IMR-90 (cell line): ENCODE data around the gene SYT17. TPM values are rescaled to one million over a fixed set of nuclear protein-coding genes. Genes with fewer than 3 reads are reported as not detected.

Experiments
- ATAC-seq: fragments of 200-7000 bp; cut with Tn5 transposase; 2 replicates; pipeline ENCODE4 v1.9.1; 2020; ENCODE audit warnings: low read depth, mild to moderate bottlenecking, moderate library complexity
- BruUV-seq: library from RNA; stranded (reverse); fragments of 400-500 nt; replicated peaks from 2 replicates; lab custom pipeline; 2021; lab: Mats Ljungman, UMichigan
- CTCF ChIA-PET: fragments of 300-600 bp; formaldehyde crosslinking; extraction: SDS; loops from one replicate; lab custom pipeline; 2021; ENCODE audit warnings: antibody characterized with exemption; lab: Yijun Ruan, JAX
- POLR2A ChIA-PET: fragments of 300-600 bp; sonication (Branson Sonifier 250); formaldehyde crosslinking; loops from one replicate; lab custom pipeline; 2022; ENCODE audit warnings: antibody characterized with exemption; ENCODE audit not compliant: unreplicated experiment; lab: Charles Lee
- DNase-seq: peaks from one replicate; pipeline ENCODE4 v3.0.0; 2013
- H2AFZ ChIP-seq: replicated peaks from 2 replicates; pipeline ENCODE3; 2013; ENCODE audit warnings: low read length, mild to moderate bottlenecking; ENCODE audit not compliant: poor library complexity
- H2AK5ac ChIP-seq: 2 replicates; pipeline ENCODE4 v1.6.1; 2013; ENCODE audit warnings: low read depth, low read length, inconsistent platforms
- H2AK9ac ChIP-seq: replicated peaks from 2 replicates; pipeline ENCODE3; 2013; ENCODE audit warnings: mild to moderate bottlenecking, low read depth, low read length, moderate library complexity; ENCODE audit not compliant: poor library complexity
- H2BK120ac ChIP-seq: 2 replicates; pipeline ENCODE4 v1.6.1; 2013; ENCODE audit warnings: low read depth, low read length, inconsistent platforms
- H2BK15ac ChIP-seq: 3 replicates; pipeline ENCODE4 v1.6.1; 2013; ENCODE audit warnings: low read depth, low read length, inconsistent platforms
- H2BK20ac ChIP-seq: 2 replicates; pipeline ENCODE4 v1.6.1; 2013; ENCODE audit warnings: low read depth, mild to moderate bottlenecking, inconsistent platforms, low read length, moderate library complexity
- H2BK5ac ChIP-seq: 2 replicates; pipeline ENCODE4 v1.6.1; 2013; ENCODE audit warnings: mild to moderate bottlenecking, low read depth, low read length, inconsistent platforms; ENCODE audit not compliant: poor library complexity, severe bottlenecking
- H3K14ac ChIP-seq: replicated peaks from 2 replicates; pipeline ENCODE4 v1.6.1; 2013; ENCODE audit warnings: low read depth, low read length, inconsistent platforms
- H3K18ac ChIP-seq: 2 replicates; pipeline ENCODE4 v1.6.1; 2013; ENCODE audit warnings: low read depth, low read length, control low read depth
- H3K23ac ChIP-seq: 2 replicates; pipeline ENCODE4 v1.6.1; 2013; ENCODE audit warnings: low read depth, low read length, inconsistent platforms
- H3K27ac ChIP-seq: 2 replicates; pipeline ENCODE4 v1.5.1; 2013; ENCODE audit warnings: mild to moderate bottlenecking, control low read depth, low read length; ENCODE audit not compliant: insufficient read depth
- H3K27me3 ChIP-seq: 2 replicates; pipeline ENCODE4 v1.6.1; 2013; ENCODE audit warnings: low read length; ENCODE audit not compliant: control insufficient read depth, insufficient read depth
- H3K36me3 ChIP-seq: 2 replicates; pipeline ENCODE4 v1.6.1; 2013; ENCODE audit warnings: low read length, mixed read lengths; ENCODE audit not compliant: control insufficient read depth, insufficient read depth
- H3K4ac ChIP-seq: 2 replicates; pipeline ENCODE4 v1.6.1; 2013; ENCODE audit warnings: low read depth, low read length, inconsistent platforms
- H3K4me1 ChIP-seq: 2 replicates; pipeline ENCODE4 v1.6.1; 2013; ENCODE audit warnings: low read length, mixed read lengths; ENCODE audit not compliant: control insufficient read depth, insufficient read depth
- H3K4me2 ChIP-seq: 2 replicates; pipeline ENCODE4 v1.6.1; 2013; ENCODE audit warnings: low read depth, mild to moderate bottlenecking, control low read depth, low read length, moderate library complexity
- H3K4me3 ChIP-seq: 2 replicates; pipeline ENCODE4 v1.5.1; 2013; ENCODE audit warnings: low read depth, mild to moderate bottlenecking, control low read depth, low read length, moderate library complexity; ENCODE audit not compliant: insufficient read depth
- H3K56ac ChIP-seq: 2 replicates; pipeline ENCODE4 v1.6.1; 2013; ENCODE audit warnings: low read length, inconsistent platforms; ENCODE audit not compliant: insufficient read depth; ENCODE audit errors: extremely low read depth
- H3K79me1 ChIP-seq, 2 experiments: 2 replicates each; pipeline ENCODE4 v1.6.1; 2013; ENCODE audit warnings: low read length in 2 of 2, inconsistent platforms in 1 of 2, low read depth in 1 of 2
- H3K9ac ChIP-seq: 2 replicates; pipeline ENCODE4 v1.6.1; 2013; ENCODE audit warnings: low read depth, low read length, control low read depth
- H3K9me1 ChIP-seq: 2 replicates; pipeline ENCODE4 v1.6.1; 2013; ENCODE audit warnings: low read length, inconsistent platforms; ENCODE audit not compliant: insufficient read depth
- H3K9me3 ChIP-seq: 2 replicates; pipeline ENCODE4 v1.6.1; 2013; ENCODE audit warnings: low read length; ENCODE audit not compliant: control insufficient read depth, insufficient read depth
- H4K20me1 ChIP-seq: 2 replicates; pipeline ENCODE4 v1.6.1; 2013; ENCODE audit warnings: low read length, inconsistent platforms; ENCODE audit not compliant: insufficient read depth
- H4K5ac ChIP-seq: 2 replicates; pipeline ENCODE4 v1.6.1; 2013; ENCODE audit warnings: mild to moderate bottlenecking, low read depth, low read length, control low read depth
- H4K8ac ChIP-seq, 2 experiments: 2 replicates each; pipeline ENCODE4 v1.6.1; 2013; ENCODE audit warnings: low read depth in 2 of 2, low read length in 2 of 2, control low read depth in 1 of 2, inconsistent platforms in 1 of 2
- H4K91ac ChIP-seq: 2 replicates; pipeline ENCODE4 v1.6.1; 2013; ENCODE audit warnings: low read depth, low read length, inconsistent platforms; ENCODE audit not compliant: insufficient read depth
- FOS ChIP-seq: fragments of 150-350 bp; IDR thresholded peaks from 2 replicates; pipeline ENCODE4 v1.6.1; 2016; ENCODE audit warnings: low read depth, low read length
- MXI1 ChIP-seq: IDR thresholded peaks from 2 replicates; pipeline ENCODE4 v1.6.1; 2012; ENCODE audit warnings: low read depth, mild to moderate bottlenecking, low read length, moderate library complexity, borderline replicate concordance
- NFE2L2 ChIP-seq: fragments of 150-350 bp; IDR thresholded peaks from 2 replicates; pipeline ENCODE4 v1.6.1; 2016; ENCODE audit warnings: low read depth, mild to moderate bottlenecking, low read length
- POLR2A ChIP-seq: IDR thresholded peaks from 2 replicates; pipeline ENCODE4 v1.6.1; 2012; ENCODE audit warnings: mild to moderate bottlenecking, low read depth, low read length
- RCOR1 ChIP-seq: IDR thresholded peaks from 2 replicates; pipeline ENCODE4 v1.6.1; 2012; ENCODE audit warnings: mild to moderate bottlenecking, low read length, improper control_type of control experiment; ENCODE audit not compliant: insufficient replicate concordance
- whole genome bisulfite sequencing, 2 experiments: methylation state at CpG; one replicate each; pipeline versions ENCODE4 v1.1.5 to v1.1.7; 2013; ENCODE audit warnings: missing lambda C conversion rate in 2 of 2; ENCODE audit not compliant: insufficient read length in 1 of 2; ENCODE audit errors: extremely low coverage in 2 of 2; 5-methylcytosine and 5-hydroxymethylcytosine counted together
- dilution Hi-C: fragments of 300-500 bp; cut with HindIII; formaldehyde crosslinking; loops from one replicate; pipeline ENCODE4 v1.14.3; 2018; ENCODE audit warnings: low sequenced_read_pairs; ENCODE audit not compliant: unreplicated experiment
- in situ Hi-C: fragments of 300-500 bp; cut with MboI; formaldehyde crosslinking; loops from 3 replicates; pipeline ENCODE4 v1.14.3; 2019; ENCODE audit warnings: low sequenced_read_pairs, inconsistent platforms, mixed read lengths
- intact Hi-C: fragments of 100-400 bp; cut with micrococcal nuclease; formaldehyde crosslinking; loops from 2 replicates; pipeline ENCODE4 v1.10.0; 2022
- polyA plus RNA-seq, 3 experiments: library from polyadenylated mRNA; depleted of rRNA; stranded (reverse); fragments of >200 nt; gene quantifications; 2 replicates each; pipeline ENCODE4 v1.2.3, GENCODE V29; 2012; ENCODE audit warnings: low replicate concordance in 1 of 3
- total RNA-seq: library from RNA; depleted of rRNA; stranded (reverse); fragments of >200 nt; gene quantifications from 2 replicates; pipeline ENCODE4 v1.2.3, GENCODE V29; 2012
- TF ChIP-seq, protein P1 (sequence below): fragments of 150-350 bp; IDR thresholded peaks from 2 replicates; pipeline ENCODE4 v1.6.1; 2016; ENCODE audit warnings: low read depth, mild to moderate bottlenecking, low read length, moderate library complexity, borderline replicate concordance
- TF ChIP-seq, protein P2 (sequence below): fragments of 150-350 bp; IDR thresholded peaks from 2 replicates; pipeline ENCODE4 v1.6.1; 2017; ENCODE audit warnings: mild to moderate bottlenecking, antibody characterized with exemption, low read length, low read depth

The SYT17 gene
- total and polyA plus RNA-seq, 2 of the 4 experiments (the other 2 are of a cell fraction) = not detected

DNA sequence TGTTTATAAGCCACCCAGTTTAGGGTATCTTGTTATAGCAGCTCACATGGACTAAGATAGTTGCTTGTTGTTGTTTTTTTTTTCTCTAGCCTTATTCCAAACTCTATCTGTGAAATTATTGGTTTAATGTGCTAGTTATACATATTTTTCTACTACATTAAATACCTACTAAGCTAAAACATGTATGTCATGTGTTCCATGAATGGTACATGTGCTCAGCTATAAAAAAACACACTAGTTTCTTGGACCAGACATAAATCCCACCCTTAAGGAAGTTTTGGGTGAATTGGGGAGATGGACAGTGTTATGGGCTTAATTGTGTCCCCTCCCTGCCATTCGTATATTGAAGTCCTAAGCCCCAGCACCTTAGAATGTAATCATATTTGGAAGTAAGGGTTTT lies 34.4 kb upstream of the SYT17 start:
- dilution Hi-C loops = no loop called here
- TF ChIP-seq, protein P1, sequence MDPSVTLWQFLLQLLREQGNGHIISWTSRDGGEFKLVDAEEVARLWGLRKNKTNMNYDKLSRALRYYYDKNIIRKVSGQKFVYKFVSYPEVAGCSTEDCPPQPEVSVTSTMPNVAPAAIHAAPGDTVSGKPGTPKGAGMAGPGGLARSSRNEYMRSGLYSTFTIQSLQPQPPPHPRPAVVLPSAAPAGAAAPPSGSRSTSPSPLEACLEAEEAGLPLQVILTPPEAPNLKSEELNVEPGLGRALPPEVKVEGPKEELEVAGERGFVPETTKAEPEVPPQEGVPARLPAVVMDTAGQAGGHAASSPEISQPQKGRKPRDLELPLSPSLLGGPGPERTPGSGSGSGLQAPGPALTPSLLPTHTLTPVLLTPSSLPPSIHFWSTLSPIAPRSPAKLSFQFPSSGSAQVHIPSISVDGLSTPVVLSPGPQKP = no peak
- TF ChIP-seq RCOR1 (no peak), NFE2L2 (no peak), FOS (no peak), MXI1 (no peak), POLR2A (no peak)
- TF ChIP-seq, protein P2, sequence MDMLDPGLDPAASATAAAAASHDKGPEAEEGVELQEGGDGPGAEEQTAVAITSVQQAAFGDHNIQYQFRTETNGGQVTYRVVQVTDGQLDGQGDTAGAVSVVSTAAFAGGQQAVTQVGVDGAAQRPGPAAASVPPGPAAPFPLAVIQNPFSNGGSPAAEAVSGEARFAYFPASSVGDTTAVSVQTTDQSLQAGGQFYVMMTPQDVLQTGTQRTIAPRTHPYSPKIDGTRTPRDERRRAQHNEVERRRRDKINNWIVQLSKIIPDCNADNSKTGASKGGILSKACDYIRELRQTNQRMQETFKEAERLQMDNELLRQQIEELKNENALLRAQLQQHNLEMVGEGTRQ = no peak
- Histone ChIP-seq H3K9me1 (peaks cover 29% of the 10 kb centered on the region), H4K8ac (no peak overlapping the region), H2BK5ac (no peak overlapping the region), H4K20me1 (no peaks in the 10 kb centered on the region), H2AK5ac (no peak overlapping the region), H3K4me3 (no peak overlapping the region), H2BK15ac (no peak overlapping the region), H3K4ac (no peak overlapping the region), H3K56ac (no peak overlapping the region), H3K4me2 (no peak overlapping the region), H3K36me3 (no peaks in the 10 kb centered on the region), H3K27me3 (no peaks in the 10 kb centered on the region), H3K4me1 (peaks cover 37% of the 10 kb centered on the region), H2BK20ac (no peak overlapping the region), H4K91ac (no peak overlapping the region), H3K14ac (no peak overlapping the region), H3K27ac (no peak overlapping the region), H2AK9ac (no peak overlapping the region), H3K79me1 (peaks cover 0 to 13% of the 10 kb centered on the region in 2 experiments; a peak in 2 of 4 replicates), H2AFZ (no peak overlapping the region), H3K9me3 (no peaks in the 10 kb centered on the region), H3K18ac (no peak overlapping the region), H2BK120ac (no peak overlapping the region), H3K23ac (no peak overlapping the region), H3K9ac (no peak overlapping the region), H4K5ac (no peak overlapping the region)
- in situ Hi-C loops = no loop called here
- WGBS, 2 experiments = no CpG with 5 or more reads among the region's 1 CpG
- CTCF ChIA-PET = no interaction called here
- ATAC-seq (no peak), DNase-seq (no peak)
- intact Hi-C loops = no loop called here
- BruUV-seq = no TSS peak
- POLR2A ChIA-PET = no interaction called here
